IMR-90 (cell line): Measurements from ENCODE around the gene NBEA. TPM values are rescaled to one million over a fixed set of nuclear protein-coding genes. Genes with fewer than 3 reads are reported as not detected.

Experiments used
- ATAC-seq: fragments of 200-7000 bp; cut with Tn5 transposase; 2 replicates; pipeline ENCODE4 v1.9.1; 2020; ENCODE audit warnings: low read depth, mild to moderate bottlenecking, moderate library complexity
- BruUV-seq: library from RNA; stranded (reverse); fragments of 400-500 nt; replicated peaks from 2 replicates; lab custom pipeline; 2021; lab: Mats Ljungman, UMichigan
- CTCF ChIA-PET: fragments of 300-600 bp; formaldehyde crosslinking; extraction: SDS; loops from one replicate; lab custom pipeline; 2021; ENCODE audit warnings: antibody characterized with exemption; lab: Yijun Ruan, JAX
- POLR2A ChIA-PET: fragments of 300-600 bp; sonication (Branson Sonifier 250); formaldehyde crosslinking; loops from one replicate; lab custom pipeline; 2022; ENCODE audit warnings: antibody characterized with exemption; ENCODE audit not compliant: unreplicated experiment; lab: Charles Lee
- DNase-seq: peaks from one replicate; pipeline ENCODE4 v3.0.0; 2013
- H2AFZ ChIP-seq: replicated peaks from 2 replicates; pipeline ENCODE3; 2013; ENCODE audit warnings: low read length, mild to moderate bottlenecking; ENCODE audit not compliant: poor library complexity
- H2AK5ac ChIP-seq: 2 replicates; pipeline ENCODE4 v1.6.1; 2013; ENCODE audit warnings: low read depth, low read length, inconsistent platforms
- H2AK9ac ChIP-seq: replicated peaks from 2 replicates; pipeline ENCODE3; 2013; ENCODE audit warnings: mild to moderate bottlenecking, low read depth, low read length, moderate library complexity; ENCODE audit not compliant: poor library complexity
- H2BK120ac ChIP-seq: 2 replicates; pipeline ENCODE4 v1.6.1; 2013; ENCODE audit warnings: low read depth, low read length, inconsistent platforms
- H2BK15ac ChIP-seq: 3 replicates; pipeline ENCODE4 v1.6.1; 2013; ENCODE audit warnings: low read depth, low read length, inconsistent platforms
- H2BK20ac ChIP-seq: 2 replicates; pipeline ENCODE4 v1.6.1; 2013; ENCODE audit warnings: low read depth, mild to moderate bottlenecking, inconsistent platforms, low read length, moderate library complexity
- H2BK5ac ChIP-seq: 2 replicates; pipeline ENCODE4 v1.6.1; 2013; ENCODE audit warnings: mild to moderate bottlenecking, low read depth, low read length, inconsistent platforms; ENCODE audit not compliant: poor library complexity, severe bottlenecking
- H3K14ac ChIP-seq: replicated peaks from 2 replicates; pipeline ENCODE4 v1.6.1; 2013; ENCODE audit warnings: low read depth, low read length, inconsistent platforms
- H3K18ac ChIP-seq: 2 replicates; pipeline ENCODE4 v1.6.1; 2013; ENCODE audit warnings: low read depth, low read length, control low read depth
- H3K23ac ChIP-seq: 2 replicates; pipeline ENCODE4 v1.6.1; 2013; ENCODE audit warnings: low read depth, low read length, inconsistent platforms
- H3K27ac ChIP-seq: 2 replicates; pipeline ENCODE4 v1.5.1; 2013; ENCODE audit warnings: mild to moderate bottlenecking, control low read depth, low read length; ENCODE audit not compliant: insufficient read depth
- H3K27me3 ChIP-seq: 2 replicates; pipeline ENCODE4 v1.6.1; 2013; ENCODE audit warnings: low read length; ENCODE audit not compliant: control insufficient read depth, insufficient read depth
- H3K36me3 ChIP-seq: 2 replicates; pipeline ENCODE4 v1.6.1; 2013; ENCODE audit warnings: low read length, mixed read lengths; ENCODE audit not compliant: control insufficient read depth, insufficient read depth
- H3K4ac ChIP-seq: 2 replicates; pipeline ENCODE4 v1.6.1; 2013; ENCODE audit warnings: low read depth, low read length, inconsistent platforms
- H3K4me1 ChIP-seq: 2 replicates; pipeline ENCODE4 v1.6.1; 2013; ENCODE audit warnings: low read length, mixed read lengths; ENCODE audit not compliant: control insufficient read depth, insufficient read depth
- H3K4me2 ChIP-seq: 2 replicates; pipeline ENCODE4 v1.6.1; 2013; ENCODE audit warnings: low read depth, mild to moderate bottlenecking, control low read depth, low read length, moderate library complexity
- H3K4me3 ChIP-seq: 2 replicates; pipeline ENCODE4 v1.5.1; 2013; ENCODE audit warnings: low read depth, mild to moderate bottlenecking, control low read depth, low read length, moderate library complexity; ENCODE audit not compliant: insufficient read depth
- H3K56ac ChIP-seq: 2 replicates; pipeline ENCODE4 v1.6.1; 2013; ENCODE audit warnings: low read length, inconsistent platforms; ENCODE audit not compliant: insufficient read depth; ENCODE audit errors: extremely low read depth
- H3K79me1 ChIP-seq, 2 experiments: 2 replicates each; pipeline ENCODE4 v1.6.1; 2013; ENCODE audit warnings: low read length in 2 of 2, inconsistent platforms in 1 of 2, low read depth in 1 of 2
- H3K9ac ChIP-seq: 2 replicates; pipeline ENCODE4 v1.6.1; 2013; ENCODE audit warnings: low read depth, low read length, control low read depth
- H3K9me1 ChIP-seq: 2 replicates; pipeline ENCODE4 v1.6.1; 2013; ENCODE audit warnings: low read length, inconsistent platforms; ENCODE audit not compliant: insufficient read depth
- H3K9me3 ChIP-seq: 2 replicates; pipeline ENCODE4 v1.6.1; 2013; ENCODE audit warnings: low read length; ENCODE audit not compliant: control insufficient read depth, insufficient read depth
- H4K20me1 ChIP-seq: 2 replicates; pipeline ENCODE4 v1.6.1; 2013; ENCODE audit warnings: low read length, inconsistent platforms; ENCODE audit not compliant: insufficient read depth
- H4K5ac ChIP-seq: 2 replicates; pipeline ENCODE4 v1.6.1; 2013; ENCODE audit warnings: mild to moderate bottlenecking, low read depth, low read length, control low read depth
- H4K8ac ChIP-seq, 2 experiments: 2 replicates each; pipeline ENCODE4 v1.6.1; 2013; ENCODE audit warnings: low read depth in 2 of 2, low read length in 2 of 2, control low read depth in 1 of 2, inconsistent platforms in 1 of 2
- H4K91ac ChIP-seq: 2 replicates; pipeline ENCODE4 v1.6.1; 2013; ENCODE audit warnings: low read depth, low read length, inconsistent platforms; ENCODE audit not compliant: insufficient read depth
- BHLHE40 ChIP-seq: fragments of 150-350 bp; IDR thresholded peaks from 2 replicates; pipeline ENCODE4 v1.6.1; 2016; ENCODE audit warnings: mild to moderate bottlenecking, low read depth, low read length
- CEBPB ChIP-seq: IDR thresholded peaks from 2 replicates; pipeline ENCODE4 v1.6.1; 2012; ENCODE audit warnings: low read depth, low read length, improper control_type of control experiment
- CHD1 ChIP-seq: IDR thresholded peaks from 2 replicates; pipeline ENCODE4 v1.6.1; 2012; ENCODE audit warnings: low read depth, low read length, improper control_type of control experiment
- FOS ChIP-seq: fragments of 150-350 bp; IDR thresholded peaks from 2 replicates; pipeline ENCODE4 v1.6.1; 2016; ENCODE audit warnings: low read depth, low read length
- MAFK ChIP-seq: IDR thresholded peaks from 2 replicates; pipeline ENCODE4 v1.6.1; 2012; ENCODE audit warnings: low read depth, low read length, improper control_type of control experiment
- MAZ ChIP-seq: IDR thresholded peaks from 2 replicates; pipeline ENCODE4 v1.6.1; 2012; ENCODE audit warnings: low read depth, mild to moderate bottlenecking, low read length, improper control_type of control experiment, moderate library complexity, borderline replicate concordance
- MXI1 ChIP-seq: IDR thresholded peaks from 2 replicates; pipeline ENCODE4 v1.6.1; 2012; ENCODE audit warnings: low read depth, mild to moderate bottlenecking, low read length, moderate library complexity, borderline replicate concordance
- NFE2L2 ChIP-seq: fragments of 150-350 bp; IDR thresholded peaks from 2 replicates; pipeline ENCODE4 v1.6.1; 2016; ENCODE audit warnings: low read depth, mild to moderate bottlenecking, low read length
- POLR2A ChIP-seq: IDR thresholded peaks from 2 replicates; pipeline ENCODE4 v1.6.1; 2012; ENCODE audit warnings: mild to moderate bottlenecking, low read depth, low read length
- RAD21 ChIP-seq: IDR thresholded peaks from 2 replicates; pipeline ENCODE4 v1.6.1; 2012; ENCODE audit warnings: low read length, improper control_type of control experiment
- RCOR1 ChIP-seq: IDR thresholded peaks from 2 replicates; pipeline ENCODE4 v1.6.1; 2012; ENCODE audit warnings: mild to moderate bottlenecking, low read length, improper control_type of control experiment; ENCODE audit not compliant: insufficient replicate concordance
- RFX5 ChIP-seq: IDR thresholded peaks from 2 replicates; pipeline ENCODE4 v1.8.0; 2012; ENCODE audit warnings: low read depth, mild to moderate bottlenecking, low read length, moderate library complexity
- SMC3 ChIP-seq: fragments of 150-350 bp; IDR thresholded peaks from 2 replicates; pipeline ENCODE4 v1.6.1; 2016; ENCODE audit warnings: low read depth, mild to moderate bottlenecking, antibody characterized with exemption, low read length, moderate library complexity
- WGBS, 2 experiments: methylation state at CpG; one replicate each; pipeline versions ENCODE4 v1.1.5 to v1.1.7; 2013; ENCODE audit warnings: missing lambda C conversion rate in 2 of 2; ENCODE audit not compliant: insufficient read length in 1 of 2; ENCODE audit errors: extremely low coverage in 2 of 2; 5-methylcytosine and 5-hydroxymethylcytosine counted together
- dilution Hi-C: fragments of 300-500 bp; cut with HindIII; formaldehyde crosslinking; loops from one replicate; pipeline ENCODE4 v1.14.3; 2018; ENCODE audit warnings: low sequenced_read_pairs; ENCODE audit not compliant: unreplicated experiment
- in situ Hi-C: fragments of 300-500 bp; cut with MboI; formaldehyde crosslinking; loops from 3 replicates; pipeline ENCODE4 v1.14.3; 2019; ENCODE audit warnings: low sequenced_read_pairs, inconsistent platforms, mixed read lengths
- intact Hi-C: fragments of 100-400 bp; cut with micrococcal nuclease; formaldehyde crosslinking; loops from 2 replicates; pipeline ENCODE4 v1.10.0; 2022
- polyA plus RNA-seq, 3 experiments: library from polyadenylated mRNA; depleted of rRNA; stranded (reverse); fragments of >200 nt; gene quantifications; 2 replicates each; pipeline ENCODE4 v1.2.3, GENCODE V29; 2012; ENCODE audit warnings: low replicate concordance in 1 of 3
- total RNA-seq: library from RNA; depleted of rRNA; stranded (reverse); fragments of >200 nt; gene quantifications from 2 replicates; pipeline ENCODE4 v1.2.3, GENCODE V29; 2012
- TF ChIP-seq, protein P1 (sequence below): fragments of 150-350 bp; IDR thresholded peaks from 2 replicates; pipeline ENCODE4 v1.6.1; 2016; ENCODE audit warnings: low read depth, mild to moderate bottlenecking, low read length, moderate library complexity, borderline replicate concordance
- TF ChIP-seq, protein P2 (sequence below): fragments of 150-350 bp; IDR thresholded peaks from 2 replicates; pipeline ENCODE4 v1.6.1; 2017; ENCODE audit warnings: mild to moderate bottlenecking, antibody characterized with exemption, low read length, low read depth

NBEA gene
- total and polyA plus RNA-seq, 2 of the 4 experiments (the other 2 are of a cell fraction): 0.82 to 2.2 TPM

DNA sequence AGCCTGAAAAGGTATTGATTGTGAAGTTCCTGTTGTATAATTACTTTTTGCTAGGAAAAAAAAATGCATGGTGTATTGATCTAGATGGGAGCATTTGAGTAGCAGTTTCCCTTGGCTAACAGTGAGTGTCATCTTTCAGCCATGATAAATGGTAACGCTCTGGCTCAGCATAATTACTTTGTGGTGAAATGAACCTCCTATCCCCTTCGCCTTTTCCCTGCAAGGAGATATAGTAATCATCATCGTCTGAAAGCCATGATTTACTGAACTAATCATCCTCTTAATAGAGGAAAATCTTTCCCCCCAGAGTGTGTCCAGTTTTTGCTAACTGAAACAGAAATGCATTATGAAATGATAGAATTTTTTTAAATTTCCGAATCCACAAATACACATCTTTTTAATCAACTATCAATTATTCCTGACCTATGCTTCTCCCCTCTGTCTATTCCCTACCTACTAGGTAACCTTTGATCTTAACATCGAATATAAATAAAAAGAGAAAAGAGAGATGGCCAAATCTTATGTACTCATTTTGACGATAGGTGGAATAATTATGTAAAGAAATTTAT is 445.7 kb downstream of the NBEA start:
- H3K23ac ChIP-seq: no peak overlapping the region

More for the DNA sequence above, 445.7 kb downstream of the NBEA start:
- Histone ChIP-seq H3K14ac (no peak overlapping the region), H3K4me1 (no peaks in the 10 kb centered on the region), H2BK15ac (no peak overlapping the region), H2BK5ac (no peak overlapping the region), H2AFZ (no peak overlapping the region), H3K9ac (no peak overlapping the region), H2BK120ac (no peak overlapping the region), H3K4ac (no peak overlapping the region), H3K9me3 (no peaks in the 10 kb centered on the region), H3K56ac (no peak overlapping the region), H3K27me3 (no peaks in the 10 kb centered on the region), H2AK9ac (no peak overlapping the region), H4K20me1 (no peaks in the 10 kb centered on the region), H4K5ac (no peak overlapping the region), H3K4me2 (no peak overlapping the region), H3K18ac (no peak overlapping the region), H3K36me3 (no peaks in the 10 kb centered on the region), H4K8ac (no peak overlapping the region), H3K4me3 (no peak overlapping the region), H2BK20ac (no peak overlapping the region), H3K9me1 (no peaks in the 10 kb centered on the region), H3K27ac (no peak overlapping the region), H3K79me1 (no peaks in the 10 kb centered on the region), H2AK5ac (no peak overlapping the region), H4K91ac (no peak overlapping the region)
- ChIA-PET POLR2A (no interaction called here), CTCF (no interaction called here)
- DNase-seq (no peak), ATAC-seq (no peak)
- BruUV-seq: no TSS peak
- intact Hi-C loops: loop anchor here (1.0 kb wide), 1 partner anchor 200 kb away; no protein-coding TSS in a partner anchor
- no CpG with 5 or more reads among the region's 6 CpGs for WGBS, 2 experiments
- no peak for TF ChIP-seq RCOR1
- no peak for TF ChIP-seq SMC3
- no peak for TF ChIP-seq RFX5
- TF ChIP-seq RAD21: no peak
- TF ChIP-seq NFE2L2: no peak
- TF ChIP-seq, protein P1, sequence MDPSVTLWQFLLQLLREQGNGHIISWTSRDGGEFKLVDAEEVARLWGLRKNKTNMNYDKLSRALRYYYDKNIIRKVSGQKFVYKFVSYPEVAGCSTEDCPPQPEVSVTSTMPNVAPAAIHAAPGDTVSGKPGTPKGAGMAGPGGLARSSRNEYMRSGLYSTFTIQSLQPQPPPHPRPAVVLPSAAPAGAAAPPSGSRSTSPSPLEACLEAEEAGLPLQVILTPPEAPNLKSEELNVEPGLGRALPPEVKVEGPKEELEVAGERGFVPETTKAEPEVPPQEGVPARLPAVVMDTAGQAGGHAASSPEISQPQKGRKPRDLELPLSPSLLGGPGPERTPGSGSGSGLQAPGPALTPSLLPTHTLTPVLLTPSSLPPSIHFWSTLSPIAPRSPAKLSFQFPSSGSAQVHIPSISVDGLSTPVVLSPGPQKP: no peak
- TF ChIP-seq MAFK: no peak
- TF ChIP-seq, protein P2, sequence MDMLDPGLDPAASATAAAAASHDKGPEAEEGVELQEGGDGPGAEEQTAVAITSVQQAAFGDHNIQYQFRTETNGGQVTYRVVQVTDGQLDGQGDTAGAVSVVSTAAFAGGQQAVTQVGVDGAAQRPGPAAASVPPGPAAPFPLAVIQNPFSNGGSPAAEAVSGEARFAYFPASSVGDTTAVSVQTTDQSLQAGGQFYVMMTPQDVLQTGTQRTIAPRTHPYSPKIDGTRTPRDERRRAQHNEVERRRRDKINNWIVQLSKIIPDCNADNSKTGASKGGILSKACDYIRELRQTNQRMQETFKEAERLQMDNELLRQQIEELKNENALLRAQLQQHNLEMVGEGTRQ: no peak
- no peak for TF ChIP-seq CEBPB
- no peak for TF ChIP-seq MXI1
- TF ChIP-seq FOS: no peak
- no peak for TF ChIP-seq POLR2A
- no peak for TF ChIP-seq BHLHE40
- TF ChIP-seq MAZ: no peak
- no peak for TF ChIP-seq CHD1
- in situ Hi-C loops: no loop called here
- dilution Hi-C loops: no loop called here
